Activated effector memory CD4-positive, alpha-beta T cell treated with Interleukin-2 at 50 U/mL for 16 hours (primary cell): ENCODE results near the gene FRY.

Source experiments
- DNase-seq: peaks from one replicate; pipeline ENCODE4 v3.0.0-alpha.2; 2020

FRY gene

DNA sequence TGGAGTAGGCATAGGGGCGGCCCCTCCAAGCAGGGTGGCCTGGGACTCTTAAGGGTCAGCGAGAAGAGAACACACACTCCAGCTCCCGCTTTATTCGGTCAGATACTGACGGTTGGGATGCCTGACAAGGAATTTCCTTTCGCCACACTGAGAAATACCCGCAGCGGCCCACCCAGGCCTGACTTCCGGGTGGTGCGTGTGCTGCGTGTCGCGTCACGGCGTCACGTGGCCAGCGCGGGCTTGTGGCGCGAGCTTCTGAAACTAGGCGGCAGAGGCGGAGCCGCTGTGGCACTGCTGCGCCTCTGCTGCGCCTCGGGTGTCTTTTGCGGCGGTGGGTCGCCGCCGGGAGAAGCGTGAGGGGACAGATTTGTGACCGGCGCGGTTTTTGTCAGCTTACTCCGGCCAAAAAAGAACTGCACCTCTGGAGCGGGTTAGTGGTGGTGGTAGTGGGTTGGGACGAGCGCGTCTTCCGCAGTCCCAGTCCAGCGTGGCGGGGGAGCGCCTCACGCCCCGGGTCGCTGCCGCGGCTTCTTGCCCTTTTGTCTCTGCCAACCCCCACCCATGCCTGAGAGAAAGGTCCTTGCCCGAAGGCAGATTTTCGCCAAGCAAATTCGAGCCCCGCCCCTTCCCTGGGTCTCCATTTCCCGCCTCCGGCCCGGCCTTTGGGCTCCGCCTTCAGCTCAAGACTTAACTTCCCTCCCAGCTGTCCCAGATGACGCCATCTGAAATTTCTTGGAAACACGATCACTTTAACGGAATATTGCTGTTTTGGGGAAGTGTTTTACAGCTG is 283.9 kb downstream of the FRY start, which contains the start of the genes BRCA2 and ZAR1L:
Gene BRCA2 (plus strand): TSS at position 271 of the 790 bp plus-strand sequence. CDS start 953 bp downstream, outside the sequence.
Gene ZAR1L (minus strand): TSS at position 126 of the 790 bp plus-strand sequence. CDS start 3,438 bp downstream, outside the sequence.
- DNase-seq, result peak; percentile 81

DNA sequence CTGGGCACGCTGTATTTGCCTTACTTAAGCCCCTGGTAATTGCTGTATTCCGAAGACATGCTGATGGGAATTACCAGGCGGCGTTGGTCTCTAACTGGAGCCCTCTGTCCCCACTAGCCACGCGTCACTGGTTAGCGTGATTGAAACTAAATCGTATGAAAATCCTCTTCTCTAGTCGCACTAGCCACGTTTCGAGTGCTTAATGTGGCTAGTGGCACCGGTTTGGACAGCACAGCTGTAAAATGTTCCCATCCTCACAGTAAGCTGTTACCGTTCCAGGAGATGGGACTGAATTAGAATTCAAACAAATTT is 284.4 kb downstream of the FRY start:
- no peak for DNase-seq

DNA sequence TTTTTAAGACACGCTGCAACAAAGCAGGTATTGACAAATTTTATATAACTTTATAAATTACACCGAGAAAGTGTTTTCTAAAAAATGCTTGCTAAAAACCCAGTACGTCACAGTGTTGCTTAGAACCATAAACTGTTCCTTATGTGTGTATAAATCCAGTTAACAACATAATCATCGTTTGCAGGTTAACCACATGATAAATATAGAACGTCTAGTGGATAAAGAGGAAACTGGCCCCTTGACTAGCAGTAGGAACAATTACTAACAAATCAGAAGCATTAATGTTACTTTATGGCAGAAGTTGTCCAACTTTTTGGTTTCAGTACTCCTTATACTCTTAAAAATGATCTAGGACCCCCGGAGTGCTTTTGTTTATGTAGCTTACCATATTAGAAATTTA is 284.9 kb downstream of the FRY start:
- DNase-seq, result no peak

- DNase-seq, result no peak
Observed at GRCh38 chr13:32317716-32318465, 286.3 kb downstream of the FRY start.

GRCh38 chr13:32320528-32320927 is 289.0 kb downstream of the FRY start:
- no peak for DNase-seq

GRCh38 chr13:32323912-32324311 is 292.3 kb downstream of the FRY start:
- no peak for DNase-seq

GRCh38 chr13:32330441-32330840 is 298.9 kb downstream of the FRY start:
- no peak for DNase-seq

- DNase-seq, result no peak
Observed at GRCh38 chr13:32334671-32335070, 303.1 kb downstream of the FRY start.

- no peak for DNase-seq
Observed at GRCh38 chr13:32340914-32341313, 309.3 kb downstream of the FRY start.

DNA sequence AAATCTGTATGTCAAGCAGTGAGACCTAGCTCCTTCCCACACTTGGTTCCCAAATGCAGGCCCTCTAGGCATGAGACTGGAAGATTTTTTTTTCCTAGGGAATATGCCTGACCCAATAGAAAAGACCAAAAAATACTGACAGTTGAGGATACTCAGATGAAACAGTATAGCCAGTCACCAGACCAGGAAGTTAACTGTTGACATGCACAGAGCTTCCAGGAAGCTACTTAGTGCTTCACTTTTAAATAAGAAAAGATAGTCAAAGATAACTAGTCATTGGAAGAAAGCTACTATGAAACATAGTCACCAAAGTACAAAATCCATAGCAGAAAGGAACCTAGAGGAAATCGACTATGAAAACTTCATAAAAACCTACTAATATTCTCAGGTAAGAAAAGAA is 316.1 kb downstream of the FRY start:
- no peak for DNase-seq
